H1 (cell line): ENCODE data around the gene TEDDM1.

ENCODE experiments used
- ATF2 ChIP-seq: IDR thresholded peaks from 2 replicates; pipeline ENCODE4 v1.6.1; 2012; ENCODE audit warnings: low read length, inconsistent platforms
- CTCF ChIP-seq, 3 experiments: IDR thresholded peaks; 1 replicate in 2 of 3; 2 replicates in 1 of 3; pipeline versions ENCODE4 v1.5.1 to v1.6.1; 2011; ENCODE audit warnings: low read length in 3 of 3, mild to moderate bottlenecking in 3 of 3, inconsistent platforms in 2 of 3, low read depth in 1 of 3, moderate library complexity in 1 of 3; ENCODE audit not compliant: insufficient read depth in 1 of 3; ENCODE audit errors: control extremely low read depth in 1 of 3
- EZH2 ChIP-seq: fragments of 200-600 bp; sonication (generic); IDR thresholded peaks from 2 replicates; pipeline ENCODE4 v1.7.1; 2012; ENCODE audit warnings: low read depth, mild to moderate bottlenecking, moderate library complexity, low read length, inconsistent platforms; ENCODE audit not compliant: severe bottlenecking
- JUND ChIP-seq: IDR thresholded peaks from 2 replicates; pipeline ENCODE4 v1.6.1; 2011; ENCODE audit warnings: mild to moderate bottlenecking, improper control_type of control experiment, low read length
- MAX ChIP-seq: IDR thresholded peaks from 2 replicates; pipeline ENCODE4 v1.6.1; 2012; ENCODE audit warnings: inconsistent platforms
- SP1 ChIP-seq: IDR thresholded peaks from 2 replicates; pipeline ENCODE4 v1.6.1; 2011; ENCODE audit warnings: low read depth, low read length
- SRF ChIP-seq: IDR thresholded peaks from 2 replicates; pipeline ENCODE4 v1.6.1; 2011; ENCODE audit warnings: mild to moderate bottlenecking, low read depth, low read length, moderate library complexity
- TAF1 ChIP-seq: IDR thresholded peaks from 2 replicates; pipeline ENCODE4 v1.6.1; 2011; ENCODE audit warnings: mild to moderate bottlenecking, low read depth, low read length

GRCh38 chr1:182407724-182408123, 7.3 kb upstream of the TEDDM1 start:
- TF ChIP-seq MAX (no peak), CTCF (IDR thresholded peaks at IDR 0.05; ENCODE audit: control extremely low read depth in 1 of 3, insufficient read depth in 1 of 3, low read depth in 1 of 3, low read length in 3 of 3) (no peak), EZH2 (no peak), TAF1 (no peak), SP1 (no peak), ATF2 (no peak), JUND (no peak), SRF (no peak)
